GM06990 (cell line): ENCODE measurements around the gene TXNRD3.

Experiments used
- DNase-seq: peaks from one replicate; pipeline ENCODE4 v3.0.0-alpha.2; 2011; ENCODE audit not compliant: insufficient read length; ENCODE audit errors: extremely low read depth
- H3K27me3 ChIP-seq: replicated peaks from 2 replicates; pipeline ENCODE4 v1.6.0; 2011; ENCODE audit warnings: low read length; ENCODE audit not compliant: control insufficient read depth, insufficient read depth
- H3K36me3 ChIP-seq: 2 replicates; pipeline ENCODE4 v1.5.1; 2011; ENCODE audit warnings: low read length; ENCODE audit not compliant: control insufficient read depth, insufficient read depth
- H3K4me3 ChIP-seq: replicated peaks from 2 replicates; pipeline ENCODE4 v1.5.1; 2011; ENCODE audit warnings: low read depth, mild to moderate bottlenecking, control low read depth, low read length
- TF ChIP-seq, protein P1 (sequence below): IDR thresholded peaks from 2 replicates; pipeline ENCODE4 v1.5.1; 2011; ENCODE audit warnings: low read length, control low read depth, mild to moderate bottlenecking, inconsistent platforms; ENCODE audit not compliant: insufficient read depth, poor library complexity, severe bottlenecking

TXNRD3 gene

DNA sequence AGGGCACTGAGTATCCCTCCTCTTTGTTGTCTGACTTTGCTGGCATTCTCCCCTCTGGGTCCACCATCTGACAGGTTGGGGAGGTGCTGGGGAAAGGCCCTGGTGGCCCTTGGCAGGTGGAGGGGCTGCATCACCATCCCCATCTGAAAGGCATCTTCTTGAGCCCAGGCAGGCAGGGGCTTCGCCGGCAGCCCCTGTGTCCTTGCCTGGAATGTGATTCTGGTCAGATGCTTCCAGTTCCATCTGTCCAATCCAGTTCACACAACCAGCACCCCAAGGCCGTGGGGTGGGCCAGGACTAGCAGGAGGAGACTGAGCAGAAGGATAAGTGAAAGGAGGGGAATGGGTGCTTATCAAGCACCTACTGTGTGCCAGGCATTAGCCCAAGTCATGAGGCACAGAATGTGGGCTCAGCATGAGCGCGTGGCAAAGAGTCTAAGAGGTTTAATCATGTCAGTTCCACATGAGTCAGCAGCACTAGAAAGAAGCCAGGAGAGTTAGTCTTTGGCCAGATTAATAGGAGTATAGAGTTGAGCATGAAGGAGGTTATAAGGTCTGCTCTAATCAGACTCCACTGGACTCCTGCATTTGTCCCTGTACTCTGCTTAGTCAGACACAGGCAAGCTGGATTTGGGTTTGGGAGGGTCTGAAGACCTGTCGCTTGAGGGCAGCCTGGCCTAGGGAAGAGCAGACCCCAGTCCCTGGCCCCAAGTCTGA is 10.5 kb upstream of the TXNRD3 start:
- TF ChIP-seq, protein P1, sequence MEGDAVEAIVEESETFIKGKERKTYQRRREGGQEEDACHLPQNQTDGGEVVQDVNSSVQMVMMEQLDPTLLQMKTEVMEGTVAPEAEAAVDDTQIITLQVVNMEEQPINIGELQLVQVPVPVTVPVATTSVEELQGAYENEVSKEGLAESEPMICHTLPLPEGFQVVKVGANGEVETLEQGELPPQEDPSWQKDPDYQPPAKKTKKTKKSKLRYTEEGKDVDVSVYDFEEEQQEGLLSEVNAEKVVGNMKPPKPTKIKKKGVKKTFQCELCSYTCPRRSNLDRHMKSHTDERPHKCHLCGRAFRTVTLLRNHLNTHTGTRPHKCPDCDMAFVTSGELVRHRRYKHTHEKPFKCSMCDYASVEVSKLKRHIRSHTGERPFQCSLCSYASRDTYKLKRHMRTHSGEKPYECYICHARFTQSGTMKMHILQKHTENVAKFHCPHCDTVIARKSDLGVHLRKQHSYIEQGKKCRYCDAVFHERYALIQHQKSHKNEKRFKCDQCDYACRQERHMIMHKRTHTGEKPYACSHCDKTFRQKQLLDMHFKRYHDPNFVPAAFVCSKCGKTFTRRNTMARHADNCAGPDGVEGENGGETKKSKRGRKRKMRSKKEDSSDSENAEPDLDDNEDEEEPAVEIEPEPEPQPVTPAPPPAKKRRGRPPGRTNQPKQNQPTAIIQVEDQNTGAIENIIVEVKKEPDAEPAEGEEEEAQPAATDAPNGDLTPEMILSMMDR: no peak
- Histone ChIP-seq H3K36me3 (no peaks in the 10 kb centered on the region), H3K27me3 (no peaks in the 10 kb centered on the region; the same call in 1 of the 2 replicates), H3K4me3 (no peak overlapping the region)
- no peak for DNase-seq

DNA sequence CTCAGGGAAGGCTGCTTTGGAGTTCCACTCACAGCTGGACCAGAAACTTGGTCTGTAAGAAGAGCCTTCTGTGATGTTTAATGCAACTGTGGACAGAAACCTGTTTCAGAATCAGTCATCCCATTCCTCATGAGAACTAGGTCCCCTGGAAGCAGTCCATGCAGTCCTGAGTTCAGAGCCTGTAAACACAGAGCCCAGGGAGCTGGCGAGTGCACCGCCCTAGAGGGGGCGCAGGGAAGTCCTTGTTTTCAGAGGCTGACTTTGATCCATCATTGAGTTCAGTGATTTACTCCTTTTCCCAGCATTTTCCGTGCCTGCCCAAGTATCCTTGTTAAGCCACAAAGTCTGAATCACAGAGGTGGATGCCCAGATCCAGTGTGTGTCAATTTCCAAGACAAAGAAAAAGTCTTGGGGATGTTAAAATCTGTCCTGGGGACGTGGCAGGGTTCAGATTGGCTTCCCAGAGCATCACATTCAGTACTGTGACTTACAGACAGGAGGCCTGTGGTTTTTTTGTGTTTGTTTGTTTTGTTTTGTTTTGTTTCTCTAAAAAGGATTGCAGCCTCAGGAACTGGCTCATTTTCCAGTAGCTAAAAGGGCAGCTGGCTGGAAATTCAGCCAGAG is 9.8 kb upstream of the TXNRD3 start:
- Histone ChIP-seq H3K36me3 (no peaks in the 10 kb centered on the region), H3K4me3 (no peak overlapping the region), H3K27me3 (no peaks in the 10 kb centered on the region; the same call in 1 of the 2 replicates)
- TF ChIP-seq, protein P1: no peak
- no peak for DNase-seq

DNA sequence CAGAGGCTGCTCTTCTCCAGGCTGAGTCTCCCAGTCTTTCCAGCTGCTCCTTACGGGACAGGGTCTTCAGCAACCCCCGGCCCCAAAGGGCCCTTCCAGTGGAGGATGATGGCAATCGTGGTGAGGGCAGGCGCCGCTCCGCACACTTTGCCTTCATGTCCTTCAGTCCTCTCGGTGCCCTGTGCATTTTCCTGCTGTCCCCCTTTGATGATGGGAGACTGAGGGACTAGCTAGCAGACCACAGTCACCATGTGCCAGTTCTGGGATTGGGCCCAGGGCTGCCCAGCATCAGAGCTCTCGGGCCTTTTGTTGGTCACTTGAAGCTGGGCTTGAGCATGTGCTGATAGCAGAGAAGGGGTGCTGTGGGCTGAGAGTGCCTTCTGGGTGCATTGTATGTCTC is 8.8 kb upstream of the TXNRD3 start:
- no peak overlapping the region for H3K4me3 ChIP-seq
- TF ChIP-seq, protein P1: no peak
- H3K27me3 ChIP-seq: no peaks in the 10 kb centered on the region; the same call in 1 of the 2 replicates
- no peaks in the 10 kb centered on the region for H3K36me3 ChIP-seq
- DNase-seq: no peak

DNA sequence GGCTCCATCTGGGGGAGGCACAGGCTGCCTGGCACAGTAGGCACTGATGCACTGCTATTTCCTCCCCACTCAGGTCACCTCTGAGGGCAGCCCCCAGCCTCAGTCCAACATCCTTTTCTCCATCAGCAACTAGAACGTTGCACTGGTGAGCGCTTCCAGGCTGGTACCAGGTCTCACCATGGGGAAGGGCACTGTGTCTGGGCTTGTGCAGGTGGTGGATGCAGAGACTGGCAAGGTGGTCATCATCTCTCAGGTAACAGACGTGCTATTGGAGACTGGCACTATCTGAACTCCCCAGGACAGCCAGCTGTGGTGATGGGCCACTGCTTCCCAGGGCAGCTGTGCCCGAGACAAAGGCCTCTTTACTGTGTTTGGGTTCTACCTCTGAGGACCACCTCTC is 8.3 kb upstream of the TXNRD3 start:
- H3K36me3 ChIP-seq: no peaks in the 10 kb centered on the region
- H3K4me3 ChIP-seq: no peak overlapping the region
- H3K27me3 ChIP-seq: no peaks in the 10 kb centered on the region; the same call in 1 of the 2 replicates
- TF ChIP-seq, protein P1: no peak
- DNase-seq: no peak

DNA sequence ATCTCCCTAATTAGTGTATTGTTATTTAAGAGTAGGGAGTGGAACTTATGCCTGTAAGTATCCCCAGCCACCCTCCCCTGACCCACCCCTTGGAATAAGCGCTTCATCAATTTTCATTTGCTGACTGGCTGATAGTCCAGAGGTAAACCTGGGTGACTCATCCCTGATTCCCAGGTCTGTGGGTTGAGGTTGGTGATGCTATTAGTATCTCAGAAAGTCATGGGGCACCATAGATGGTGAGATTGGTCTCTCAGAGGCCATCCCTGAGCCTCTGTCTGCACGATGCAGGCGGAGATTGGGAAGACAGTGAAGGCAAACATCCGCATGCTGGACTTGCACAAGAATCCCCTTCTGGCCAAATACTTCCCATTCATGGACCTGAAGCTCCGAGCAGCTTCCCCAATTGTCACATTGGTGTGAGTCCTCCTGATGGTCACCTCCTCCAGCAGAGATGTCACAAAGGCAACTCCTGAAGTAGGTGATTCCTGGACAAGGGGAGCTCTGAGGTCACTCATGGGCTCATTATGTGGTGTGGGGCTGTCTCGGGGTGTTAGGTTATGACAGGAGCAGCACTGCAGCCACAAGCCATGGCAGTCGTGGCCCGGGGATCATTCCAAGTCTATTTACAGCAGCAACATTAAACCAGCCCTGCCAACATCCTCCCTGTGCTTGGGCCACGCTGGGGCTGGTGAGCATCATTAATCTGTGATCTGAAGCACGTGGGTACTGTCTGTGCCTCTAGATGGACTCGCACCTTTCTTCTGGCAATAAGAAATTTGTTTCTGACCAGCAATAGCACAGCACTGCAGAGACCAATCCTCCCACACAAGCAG is 6.8 kb upstream of the TXNRD3 start:
- no peaks in the 10 kb centered on the region; the same call in 1 of the 2 replicates for H3K27me3 ChIP-seq
- no peak for DNase-seq

More for the DNA sequence above, 6.8 kb upstream of the TXNRD3 start:
- TF ChIP-seq, protein P1: no peak
- H3K4me3 ChIP-seq: no peak overlapping the region
- H3K36me3 ChIP-seq: no peaks in the 10 kb centered on the region
